HG02970 (cell line): ENCODE measurements around the gene ITGB3.

Experiments used
- ATAC-seq: cut with Tn5 transposase; IDR thresholded peaks from one replicate; pipeline ENCODE4 v1.9.1; 2021; ENCODE audit warnings: mild to moderate bottlenecking, moderate library complexity, moderate number of reproducible peaks; ENCODE audit not compliant: unreplicated experiment, low FRiP score

ITGB3 gene

DNA sequence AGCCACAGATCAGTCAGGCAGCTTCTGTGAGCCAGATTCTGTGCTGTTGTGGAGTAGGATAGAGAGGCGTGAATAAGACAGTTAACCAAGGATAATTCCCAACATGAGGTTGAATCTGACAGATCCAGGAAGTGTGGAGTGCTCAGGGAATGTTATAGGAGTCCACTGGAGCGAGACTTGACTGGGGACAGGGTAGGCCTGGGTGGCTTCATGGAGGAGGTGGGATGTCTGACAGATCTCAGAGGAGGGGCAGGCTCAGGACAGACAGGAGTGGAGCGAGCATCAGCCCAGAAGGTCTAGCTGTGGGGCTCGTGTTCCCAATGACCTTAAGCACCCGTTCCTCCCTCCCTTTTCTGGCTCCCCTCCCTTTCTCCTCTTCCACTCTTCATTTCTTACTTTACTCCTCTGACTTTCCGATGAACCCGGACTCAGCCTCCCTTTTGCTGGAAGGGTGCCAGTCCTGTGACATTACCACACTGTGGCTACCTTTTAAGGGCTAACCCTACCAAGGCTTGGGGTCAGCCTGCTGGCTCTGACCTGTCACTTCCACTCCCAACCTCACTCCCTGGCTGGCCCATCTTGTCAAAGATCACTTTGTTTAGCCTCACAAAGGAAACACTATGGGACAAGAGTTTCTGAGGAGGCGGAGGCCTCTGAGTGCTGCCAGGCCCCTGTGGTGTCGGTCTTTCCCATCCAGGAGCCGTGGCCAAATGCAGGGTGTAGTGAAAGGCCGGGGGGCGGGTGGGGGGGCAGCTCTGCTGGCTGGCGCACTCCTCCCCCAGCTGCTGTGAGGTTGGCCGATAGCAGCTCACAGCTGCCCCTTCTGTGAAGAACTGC, 41.6 kb downstream of the ITGB3 start:
- no peak for ATAC-seq

DNA sequence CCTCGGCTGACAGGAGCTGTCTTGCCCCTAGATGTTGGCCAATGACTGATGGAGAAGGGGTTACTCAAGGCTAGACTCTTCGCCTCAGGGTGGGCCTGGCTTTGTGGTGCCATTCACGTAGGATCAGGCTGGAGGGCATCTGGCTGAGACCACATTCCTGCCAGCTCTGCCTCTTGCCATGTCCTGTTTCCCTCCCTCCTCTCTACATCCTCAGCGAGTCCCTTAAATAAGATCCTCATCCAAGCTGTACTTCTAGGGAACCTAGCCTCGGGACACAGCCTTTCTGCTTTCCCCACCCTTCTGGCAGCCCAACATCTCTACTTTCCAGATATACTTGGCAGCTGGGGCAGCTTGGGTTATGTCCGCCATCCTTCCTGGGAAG, 42.2 kb downstream of the ITGB3 start:
- no peak for ATAC-seq

DNA sequence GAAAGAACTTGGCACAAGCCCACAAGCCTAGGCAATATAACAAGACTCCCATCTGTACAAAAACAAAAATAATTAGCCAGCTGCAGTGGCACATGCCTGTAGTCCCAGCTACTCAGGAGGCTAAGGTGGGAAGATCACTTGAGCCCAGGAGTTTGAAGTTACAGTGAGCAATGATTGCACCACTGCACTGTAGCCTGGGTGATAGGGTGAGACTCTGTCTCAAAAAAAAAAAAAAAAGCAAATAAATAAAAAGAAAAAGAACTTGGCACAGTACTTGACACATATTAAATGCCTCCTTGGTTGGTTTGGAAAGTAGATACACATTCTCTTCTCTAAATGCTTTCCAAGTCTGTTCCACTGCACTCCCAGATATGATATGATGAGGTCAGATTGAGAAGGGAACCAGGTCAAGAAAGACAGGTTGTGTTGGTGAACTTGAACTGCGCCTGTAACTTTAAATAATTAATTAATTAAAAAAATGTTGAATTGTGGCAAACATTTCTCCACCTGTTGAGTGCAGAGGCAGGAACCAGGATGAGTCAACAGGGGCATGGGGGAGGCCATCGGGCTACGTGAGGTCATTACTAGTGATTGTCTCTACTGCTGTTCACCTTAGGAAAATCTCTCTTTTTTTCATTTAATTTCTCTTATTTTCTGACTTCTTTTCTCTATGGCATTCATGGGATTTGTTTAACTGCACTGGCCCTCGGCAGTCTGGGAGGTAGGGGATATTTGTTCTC, 44.2 kb downstream of the ITGB3 start:
- no peak for ATAC-seq

DNA sequence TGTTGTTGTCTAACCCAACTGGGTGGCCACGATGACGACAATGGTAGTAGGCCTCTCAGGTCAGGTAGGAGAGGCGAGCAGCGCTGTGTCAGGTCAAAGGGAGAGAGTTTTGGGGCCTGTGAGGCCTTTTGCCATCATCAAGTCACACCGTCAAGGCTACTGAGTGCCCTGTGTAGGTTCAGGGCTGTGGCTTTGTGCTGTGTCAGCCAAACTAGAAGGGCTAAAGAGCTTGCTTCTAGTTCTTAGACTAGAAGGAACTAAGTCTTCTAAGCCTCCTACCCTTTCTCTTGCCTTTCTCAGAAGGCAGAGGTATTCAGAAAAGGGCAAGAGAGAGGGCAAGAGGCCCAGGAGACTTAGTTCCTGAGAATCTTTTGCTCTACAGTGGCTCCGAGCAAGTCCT, 45.1 kb downstream of the ITGB3 start:
- ATAC-seq: no peak

DNA sequence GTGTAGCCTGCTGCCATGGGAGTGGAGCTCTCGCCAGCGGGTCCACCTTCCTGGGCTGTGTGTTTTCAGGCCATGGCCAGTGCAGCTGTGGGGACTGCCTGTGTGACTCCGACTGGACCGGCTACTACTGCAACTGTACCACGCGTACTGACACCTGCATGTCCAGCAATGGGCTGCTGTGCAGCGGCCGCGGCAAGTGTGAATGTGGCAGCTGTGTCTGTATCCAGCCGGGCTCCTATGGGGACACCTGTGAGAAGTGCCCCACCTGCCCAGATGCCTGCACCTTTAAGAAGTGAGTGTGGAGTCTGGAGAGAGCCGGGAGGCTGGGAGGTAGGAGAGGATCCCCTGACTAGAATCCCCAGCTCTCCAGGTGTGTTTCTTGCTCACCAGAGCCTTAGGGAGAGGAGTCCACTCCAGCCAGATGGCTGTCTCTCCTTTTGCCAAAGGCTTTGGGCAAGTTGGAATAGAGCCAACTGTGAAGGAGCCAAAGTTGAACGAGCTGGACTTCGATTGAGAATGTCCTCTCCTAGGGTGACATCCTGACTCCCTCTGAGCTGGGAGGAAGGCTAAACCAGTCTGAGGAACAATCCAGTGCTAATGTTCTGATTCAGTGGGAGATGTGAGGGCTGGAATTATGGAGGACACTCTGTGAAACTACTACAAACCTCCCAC, 45.7 kb downstream of the ITGB3 start:
- no peak for ATAC-seq

DNA sequence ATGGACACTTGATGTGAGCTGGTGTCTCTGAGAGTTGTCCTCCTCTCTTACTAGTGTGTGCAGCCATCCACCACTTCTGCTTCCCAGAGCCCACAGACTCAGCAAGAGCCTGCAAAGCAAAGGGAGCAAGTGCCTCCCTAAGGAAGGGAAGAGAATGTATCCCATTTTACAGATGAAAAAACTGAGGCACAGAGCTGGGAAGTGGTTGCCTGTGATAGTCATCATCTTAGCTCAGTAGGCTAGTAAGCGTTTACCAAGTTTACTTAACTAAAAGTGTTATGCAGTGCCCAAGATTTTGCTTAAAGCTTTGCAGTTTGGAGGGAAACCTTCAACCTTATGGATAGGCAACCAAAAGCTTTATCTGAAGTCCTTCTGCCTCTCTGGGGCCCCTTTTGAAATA, 47.1 kb downstream of the ITGB3 start:
- ATAC-seq: no peak

DNA sequence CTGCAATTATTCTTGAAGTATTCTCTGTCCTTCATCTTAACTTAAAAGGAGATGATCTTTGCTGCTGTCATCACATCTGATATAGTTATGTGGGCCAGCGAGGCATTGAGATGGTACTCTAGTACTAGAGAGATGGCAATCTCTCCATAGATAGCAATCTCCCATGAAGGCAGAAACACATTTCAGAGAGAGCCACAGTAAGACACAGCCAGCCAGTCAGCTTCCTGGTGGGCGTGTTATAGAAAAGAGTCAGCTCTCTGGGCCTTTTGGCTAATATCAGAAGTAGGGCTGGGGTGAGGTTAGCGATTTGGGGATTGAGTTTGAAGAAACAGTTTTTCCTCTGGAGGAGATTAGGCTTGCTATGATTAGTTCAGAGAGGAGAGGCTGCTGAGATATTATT, 47.5 kb downstream of the ITGB3 start:
- ATAC-seq: no peak

DNA sequence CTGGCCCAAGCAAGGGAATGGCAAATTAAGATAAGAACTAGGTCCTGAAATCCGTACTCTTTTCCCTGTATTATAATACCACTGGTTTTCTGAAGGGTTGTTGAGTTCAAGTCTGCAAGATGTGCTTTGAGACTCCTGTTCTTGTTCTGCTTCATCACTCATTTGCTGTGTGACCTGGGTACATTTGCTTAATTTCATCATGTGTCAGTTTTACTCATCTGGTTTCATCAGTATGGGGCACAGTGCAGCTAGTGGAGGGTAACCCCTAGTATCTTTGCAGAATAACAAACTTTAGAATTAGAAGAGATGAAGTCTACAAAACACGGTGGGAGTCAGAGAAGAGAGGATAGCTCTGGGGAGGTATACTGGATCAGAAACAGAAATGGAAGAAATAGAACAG, 48.2 kb downstream of the ITGB3 start:
- ATAC-seq: no peak

DNA sequence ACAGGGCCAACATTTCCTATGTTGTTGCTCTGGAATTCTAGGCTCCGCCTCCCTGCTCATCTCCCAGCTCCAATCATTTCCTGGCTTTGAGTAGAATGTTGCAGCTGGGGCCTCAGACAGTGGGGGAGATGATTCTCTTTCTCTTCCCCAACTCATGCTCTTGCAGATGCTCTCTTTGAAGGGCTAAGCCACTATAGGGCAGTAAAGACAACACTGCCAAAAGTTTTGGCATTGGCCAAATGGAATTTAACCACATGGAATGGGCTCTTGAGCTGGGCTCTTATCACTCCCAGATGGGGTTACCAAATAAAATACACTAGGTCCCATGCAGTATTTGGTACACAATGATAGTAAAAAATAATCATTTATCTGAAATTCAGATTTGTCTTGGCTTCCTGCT, 50.6 kb downstream of the ITGB3 start:
- no peak for ATAC-seq

DNA sequence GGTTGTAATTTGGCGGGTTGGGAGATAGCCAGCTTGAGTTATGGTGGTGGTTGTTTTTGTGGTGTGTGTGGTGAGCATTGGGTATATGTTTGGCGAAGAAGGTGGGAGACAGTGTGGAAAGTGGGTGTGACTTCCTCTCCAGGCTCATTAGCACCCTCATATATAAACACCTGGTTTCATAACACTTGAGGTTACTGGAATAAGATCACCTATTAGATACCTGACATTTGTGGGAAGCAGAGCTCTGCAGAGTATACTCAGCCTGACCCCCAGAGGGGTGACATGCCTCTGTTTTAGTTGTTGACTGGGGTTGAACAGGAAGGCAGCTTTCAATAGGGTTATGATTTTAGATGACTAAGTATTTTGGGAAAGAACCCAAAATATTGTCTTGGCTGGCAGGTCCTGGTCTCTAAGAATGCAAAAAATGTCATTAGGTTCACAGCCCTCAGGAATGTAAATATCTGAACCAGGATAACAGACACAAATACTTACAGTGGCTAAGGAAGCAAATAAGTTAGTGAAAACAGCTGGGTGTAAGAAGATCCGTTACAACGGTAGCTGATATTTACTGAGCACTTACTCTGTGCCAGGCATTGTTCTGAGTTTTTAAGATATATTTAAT, 51.8 kb downstream of the ITGB3 start:
- ATAC-seq: no peak

DNA sequence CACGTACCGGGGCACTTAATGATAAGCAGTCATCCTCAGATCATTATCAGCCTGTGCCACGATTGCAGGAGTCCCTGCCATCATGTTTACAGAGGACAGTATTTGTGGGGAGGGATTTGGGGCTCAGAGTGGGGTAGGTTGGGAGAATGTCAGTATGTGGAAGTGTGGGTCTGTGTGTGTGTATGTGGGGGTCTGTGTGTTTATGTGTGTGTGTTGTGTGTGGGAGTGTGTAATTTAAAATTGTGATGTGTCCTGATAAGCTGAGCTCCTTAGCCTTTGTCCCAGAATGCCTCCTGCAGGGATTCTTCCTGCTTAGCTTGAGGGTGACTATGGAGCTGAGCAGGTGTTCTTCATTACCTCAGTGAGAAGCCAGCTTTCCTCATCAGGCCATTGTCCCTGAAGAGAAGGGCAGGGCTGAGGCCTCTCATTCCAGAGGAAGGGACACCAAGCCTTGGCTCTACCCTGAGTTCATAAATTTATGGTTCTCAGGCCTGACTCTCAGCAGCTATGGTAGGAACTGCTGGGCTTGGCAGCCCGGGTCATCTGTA, 56.6 kb downstream of the ITGB3 start:
- no peak for ATAC-seq

DNA sequence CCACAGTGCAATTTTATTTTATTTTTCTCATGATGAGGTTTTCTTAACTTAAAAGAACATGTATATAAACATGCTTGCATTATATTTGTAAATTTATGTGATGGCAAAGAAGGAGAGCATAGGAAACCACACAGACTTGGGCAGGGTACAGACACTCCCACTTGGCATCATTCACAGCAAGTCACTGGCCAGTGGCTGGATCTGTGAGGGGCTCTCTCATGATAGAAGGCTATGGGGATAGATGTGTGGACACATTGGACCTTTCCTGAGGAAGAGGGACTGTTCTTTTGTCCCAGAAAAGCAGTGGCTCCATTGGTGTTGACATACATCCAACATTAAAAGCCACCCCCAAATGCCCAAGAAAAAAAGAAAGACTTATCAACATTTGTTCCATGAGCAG, 57.8 kb downstream of the ITGB3 start:
- ATAC-seq: no peak

DNA sequence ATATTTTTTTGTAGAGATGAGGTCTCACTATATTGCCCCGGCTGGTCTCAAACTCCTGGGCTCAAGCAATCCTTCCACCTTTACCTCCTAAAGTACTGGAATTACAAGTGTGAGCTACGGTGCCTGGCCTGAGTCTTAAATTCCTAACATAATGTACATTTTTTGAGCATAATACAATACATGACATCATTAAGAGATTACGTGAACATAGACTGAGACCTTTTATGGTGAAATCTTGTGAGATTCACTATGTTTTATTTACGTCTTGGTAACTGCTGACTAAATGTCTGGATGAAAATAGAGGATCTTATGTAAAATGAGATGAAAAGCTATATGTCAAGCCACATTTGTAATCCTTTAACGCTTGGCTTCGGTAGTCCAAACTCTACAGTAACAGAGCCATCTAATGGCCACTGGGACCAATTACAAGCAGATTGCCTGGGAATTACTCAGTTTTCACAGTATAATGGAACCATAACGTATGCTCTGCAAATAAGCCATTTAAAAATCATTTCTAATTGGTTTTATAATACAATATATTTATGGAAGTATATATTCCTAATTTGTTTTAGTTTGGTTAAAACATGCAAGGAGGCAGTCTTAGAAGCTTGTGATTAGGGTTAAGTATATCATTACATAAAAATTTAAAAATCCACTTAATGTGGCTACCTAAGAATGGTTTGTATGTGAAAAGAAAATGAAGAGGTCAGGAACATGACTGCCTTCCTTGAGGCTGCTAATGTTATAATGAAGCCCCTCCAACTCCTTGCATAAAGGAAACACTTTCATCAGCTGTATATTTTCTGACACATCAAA, 62.0 kb downstream of the ITGB3 start:
- no peak for ATAC-seq

DNA sequence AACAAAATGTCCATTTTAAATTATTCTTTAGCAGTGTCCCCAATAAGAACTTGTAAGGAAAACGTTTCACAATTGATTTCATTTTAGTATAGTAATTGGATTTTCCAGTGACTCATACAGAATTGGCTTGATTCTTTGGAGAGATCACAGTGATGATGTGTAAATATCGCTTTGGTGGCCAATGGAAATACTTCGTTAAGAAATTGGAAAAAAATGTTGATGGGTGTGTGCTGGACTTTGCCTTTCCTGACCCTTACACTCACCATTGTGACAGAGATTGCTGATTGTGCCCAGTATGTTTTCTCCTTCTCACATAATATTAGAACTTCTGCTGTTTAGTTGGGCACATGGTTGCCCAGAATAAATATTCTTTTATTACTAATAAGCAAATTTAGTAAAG, 62.7 kb downstream of the ITGB3 start:
- ATAC-seq: no peak

DNA sequence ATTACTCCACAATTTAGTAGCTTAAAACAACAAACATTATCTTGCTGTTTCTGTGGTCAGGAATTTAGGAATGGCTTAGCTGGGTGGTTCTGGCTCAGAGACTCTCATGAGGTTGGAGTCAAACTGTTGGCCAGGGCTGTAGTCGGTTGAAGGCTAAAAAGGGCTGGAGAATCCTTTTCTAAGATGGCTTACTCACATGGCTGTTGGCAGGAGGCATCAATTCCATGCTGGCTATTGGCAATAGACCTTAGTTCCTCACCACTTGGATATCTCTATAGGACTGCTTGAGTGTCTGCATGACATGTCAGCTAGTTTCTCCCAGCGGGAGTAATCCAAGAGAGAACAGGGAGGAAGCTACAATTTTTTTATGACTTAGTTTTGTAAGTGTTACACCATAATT, 63.5 kb downstream of the ITGB3 start:
- no peak for ATAC-seq

DNA sequence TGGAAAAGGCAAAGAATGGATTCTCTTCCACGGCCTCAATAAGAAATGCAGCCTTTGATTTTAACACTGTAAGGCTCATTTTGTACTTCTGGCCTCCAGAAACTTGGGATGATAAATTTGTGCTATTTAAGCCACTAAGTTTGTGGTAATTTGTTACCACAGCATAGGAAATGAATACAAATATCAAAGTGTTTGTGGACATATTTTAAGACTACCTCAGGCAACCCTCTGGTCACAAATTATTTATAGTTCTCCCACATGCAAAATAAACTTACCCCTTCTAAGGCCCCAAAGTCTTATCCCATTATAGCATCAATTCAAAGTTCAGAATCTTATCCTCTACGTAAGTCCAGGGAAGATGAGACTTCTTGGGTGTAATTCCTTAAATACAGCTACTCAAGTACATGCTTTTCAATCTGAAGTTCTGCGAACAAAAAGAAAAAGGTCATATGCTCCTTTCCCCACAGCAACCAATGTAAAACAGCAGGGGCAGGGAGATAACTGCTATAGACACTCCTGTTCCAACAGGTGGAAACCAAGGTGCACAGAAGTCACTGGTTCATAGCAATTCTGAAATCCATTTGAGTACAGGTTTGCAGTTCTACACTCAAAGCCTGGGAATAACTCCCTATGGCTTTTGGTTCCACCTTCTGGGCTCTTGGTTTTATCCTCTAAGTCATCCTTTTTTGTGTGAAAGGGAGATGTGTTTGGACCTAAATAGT, 64.7 kb downstream of the ITGB3 start:
- ATAC-seq: no peak

DNA sequence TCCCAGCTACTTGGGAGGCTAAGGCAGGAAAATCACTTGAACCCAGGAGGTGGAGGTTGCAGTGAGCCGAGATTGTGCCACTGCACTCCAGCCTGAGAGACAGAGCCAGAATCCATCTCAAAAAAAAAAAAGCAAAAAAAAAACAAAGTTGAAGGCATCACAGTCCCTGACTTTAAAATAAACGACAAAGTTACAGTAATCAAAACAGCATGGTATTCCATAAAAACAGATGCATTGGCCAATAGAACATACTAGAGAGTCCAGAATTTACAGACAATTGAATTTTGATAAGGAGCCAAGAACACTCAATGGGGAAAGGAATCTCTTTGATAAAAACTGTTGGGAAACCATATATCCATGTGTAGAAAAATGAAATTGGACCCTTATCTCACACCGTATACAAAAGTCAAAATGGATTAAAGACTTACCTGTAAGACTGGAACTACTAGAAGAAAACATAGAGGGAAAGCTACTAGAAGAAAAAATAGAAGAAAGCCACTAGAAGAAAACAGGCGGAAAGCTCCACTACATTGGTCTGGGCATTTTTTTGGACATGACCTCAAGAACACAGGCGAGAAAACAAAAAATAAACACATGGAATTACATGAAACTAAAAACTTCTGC, 67.4 kb downstream of the ITGB3 start:
- ATAC-seq: no peak

DNA sequence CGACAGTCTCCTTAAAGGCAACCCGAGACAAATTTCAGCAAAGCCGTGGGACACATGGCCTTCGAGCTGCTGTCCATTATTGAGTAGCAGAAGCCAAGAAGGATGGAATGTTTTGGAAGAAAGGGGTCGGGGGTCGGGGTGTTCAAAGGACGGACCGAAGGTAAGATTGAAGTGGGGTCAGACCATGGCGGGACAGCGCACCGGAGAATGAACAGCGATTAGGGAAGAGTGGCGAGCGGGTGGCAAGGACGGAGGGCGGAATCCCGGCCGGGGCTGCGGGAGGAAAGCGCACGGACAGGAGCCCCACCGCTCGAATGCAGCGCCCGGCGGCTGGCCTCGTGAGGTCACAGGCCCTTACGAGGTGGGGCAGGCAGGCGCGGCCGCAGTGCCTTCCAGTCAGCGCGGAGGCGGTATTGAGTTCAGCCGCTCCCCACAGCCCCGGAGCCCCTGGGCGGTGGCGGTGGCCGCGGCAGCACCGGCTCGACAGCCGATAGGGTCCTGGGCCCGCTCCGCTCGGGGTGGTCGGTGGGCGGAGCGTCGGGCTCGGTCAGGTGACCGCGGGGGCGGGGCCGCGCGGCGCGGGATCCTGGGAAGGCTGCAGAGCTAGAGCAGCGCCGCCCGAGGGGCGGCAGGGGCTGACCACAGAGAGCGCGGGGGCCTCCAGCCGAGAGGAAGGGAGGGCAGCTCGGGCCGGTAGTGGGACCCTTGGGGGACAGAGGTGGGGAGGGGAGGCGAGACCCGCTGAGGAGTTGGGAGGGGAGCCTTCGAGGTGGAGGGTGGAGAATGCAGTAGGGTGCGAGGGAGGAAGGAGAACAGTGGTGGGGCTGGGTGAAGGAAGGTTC, 70.0 kb downstream of the ITGB3 start, which contains the start of gene EFCAB13:
Gene EFCAB13, plus strand, starts transcription at position 574 of the 842 bp plus-strand sequence. CDS start 4,399 bp downstream, outside the sequence.
- ATAC-seq: peak; percentile 93
